Glutamatergic neuron (in vitro differentiated cells): Measurements from ENCODE around the gene MYO18B. TPM values are rescaled to one million over a fixed set of nuclear protein-coding genes. Genes with fewer than 3 reads are reported as not detected.

Experiments used
- DNase-seq: peaks from one replicate; pipeline ENCODE4 v3.0.0; 2022
- H3K27ac Mint-ChIP-seq: one replicate; pipeline ENCODE4 v1.8.0; 2020; ENCODE audit warnings: mild to moderate bottlenecking, mixed read lengths, inconsistent platforms; ENCODE audit not compliant: unreplicated experiment
- H3K27me3 Mint-ChIP-seq: one replicate; pipeline ENCODE4 v1.8.0; 2020; ENCODE audit warnings: mild to moderate bottlenecking, moderate library complexity, mixed read lengths, inconsistent platforms; ENCODE audit not compliant: unreplicated experiment
- H3K36me3 Mint-ChIP-seq: one replicate; pipeline ENCODE4 v1.8.0; 2020; ENCODE audit warnings: mild to moderate bottlenecking, mixed read lengths, inconsistent platforms; ENCODE audit not compliant: unreplicated experiment
- H3K4me1 Mint-ChIP-seq: one replicate; pipeline ENCODE4 v1.8.0; 2020; ENCODE audit warnings: mild to moderate bottlenecking, low read depth, mixed read lengths, inconsistent platforms; ENCODE audit not compliant: unreplicated experiment
- H3K4me3 Mint-ChIP-seq: one replicate; pipeline ENCODE4 v1.8.0; 2020; ENCODE audit warnings: mild to moderate bottlenecking, mixed read lengths, inconsistent platforms; ENCODE audit not compliant: unreplicated experiment
- H3K9me3 Mint-ChIP-seq: one replicate; pipeline ENCODE4 v1.8.0; 2020; ENCODE audit warnings: mild to moderate bottlenecking, moderate library complexity, mixed read lengths, inconsistent platforms; ENCODE audit not compliant: unreplicated experiment
- CTCF ChIP-seq: fragments of 200-600 bp; sonication (generic); IDR thresholded peaks from one replicate; pipeline ENCODE4 v1.5.0; 2021; ENCODE audit not compliant: partially characterized antibody, unreplicated experiment
- total RNA-seq: library from RNA; stranded (reverse); fragmentation: NEBNext Ultra II Directional; extraction: Animal tissue kit (Norgen Biotek cat#: 25700); gene quantifications from one replicate; pipeline ENCODE4 v1.2.1, GENCODE V29; 2021; ENCODE audit not compliant: unreplicated experiment

The MYO18B gene
- total RNA-seq, 1 donor from 2014 or later: 0.25 TPM

- H3K27me3 Mint-ChIP-seq: peaks cover 2% of the 10 kb centered on the region
- H3K9me3 Mint-ChIP-seq: no peaks in the 10 kb centered on the region
- no peak for DNase-seq
- no peak overlapping the region for H3K4me3 Mint-ChIP-seq
- H3K36me3 Mint-ChIP-seq: no peaks in the 10 kb centered on the region
- no peak for TF ChIP-seq CTCF
- peaks cover 2% of the 10 kb centered on the region for H3K4me1 Mint-ChIP-seq
- no peak overlapping the region for H3K27ac Mint-ChIP-seq
Observed at GRCh38 chr22:25955323-25955722, 213.3 kb downstream of the MYO18B start.

GRCh38 chr22:25956801-25957200, 214.8 kb downstream of the MYO18B start:
- TF ChIP-seq CTCF: no peak
- no peak overlapping the region for H3K4me3 Mint-ChIP-seq
- H3K36me3 Mint-ChIP-seq: no peaks in the 10 kb centered on the region
- DNase-seq: no peak
- peaks cover 2% of the 10 kb centered on the region for H3K27me3 Mint-ChIP-seq
- peaks cover under 1% of the 10 kb centered on the region for H3K9me3 Mint-ChIP-seq
- H3K27ac Mint-ChIP-seq: no peak overlapping the region
- peaks cover 3% of the 10 kb centered on the region for H3K4me1 Mint-ChIP-seq

- no peak for TF ChIP-seq CTCF
- peaks cover 16% of the 10 kb centered on the region for H3K36me3 Mint-ChIP-seq
- no peak overlapping the region for H3K4me3 Mint-ChIP-seq
- H3K4me1 Mint-ChIP-seq: peaks cover 2% of the 10 kb centered on the region
- no peaks in the 10 kb centered on the region for H3K27me3 Mint-ChIP-seq
- no peak overlapping the region for H3K27ac Mint-ChIP-seq
- peaks cover 4% of the 10 kb centered on the region for H3K9me3 Mint-ChIP-seq
- DNase-seq: no peak
Observed at GRCh38 chr22:25959818-25960774, 218.1 kb downstream of the MYO18B start.

GRCh38 chr22:25961699-25962098, 219.7 kb downstream of the MYO18B start:
- Mint-ChIP-seq H3K4me3 (no peak overlapping the region), H3K27me3 (peaks cover 2% of the 10 kb centered on the region), H3K4me1 (peaks cover 12% of the 10 kb centered on the region), H3K27ac (no peak overlapping the region), H3K9me3 (peaks cover 4% of the 10 kb centered on the region), H3K36me3 (peaks cover 20% of the 10 kb centered on the region)
- TF ChIP-seq CTCF: no peak
- DNase-seq: no peak

- no peak for DNase-seq
- no peak for TF ChIP-seq CTCF
- H3K27ac Mint-ChIP-seq: no peak overlapping the region
Observed at GRCh38 chr22:25962711-25963110, 220.7 kb downstream of the MYO18B start.

More at GRCh38 chr22:25962711-25963110, 220.7 kb downstream of the MYO18B start:
- Mint-ChIP-seq H3K4me1 (peaks cover 15% of the 10 kb centered on the region), H3K9me3 (peaks cover 4% of the 10 kb centered on the region), H3K36me3 (peaks cover 20% of the 10 kb centered on the region), H3K27me3 (peaks cover 2% of the 10 kb centered on the region), H3K4me3 (no peak overlapping the region)
